Thymus (tissue), 11 donors: ENCODE data around the gene NGEF. TPM values are rescaled to one million over a fixed set of nuclear protein-coding genes. Genes with fewer than 3 reads are reported as not detected.

Experiments used
- DNase-seq, 9 donors: peaks; one replicate each; pipeline ENCODE4 v3.0.0-alpha.2; 2013; ENCODE audit warnings: low spot score in 9 of 9, low read depth in 6 of 9, missing footprints in 1 of 9
- H3K27ac ChIP-seq, 2 donors: one replicate each; pipeline ENCODE4 v1.5.1; 2013; ENCODE audit warnings: control low read depth in 1 of 2, low read depth in 1 of 2, low read length in 1 of 2, mild to moderate bottlenecking in 1 of 2, moderate library complexity in 1 of 2
- H3K27me3 ChIP-seq, 2 donors: one replicate each; pipeline ENCODE4 v1.5.1; 2013; ENCODE audit warnings: low read length in 1 of 2; ENCODE audit not compliant: control insufficient read depth in 2 of 2, insufficient read depth in 1 of 2
- H3K36me3 ChIP-seq, 2 donors: one replicate each; pipeline ENCODE4 v1.5.1; 2013; ENCODE audit warnings: low read length in 1 of 2, mild to moderate bottlenecking in 1 of 2, moderate library complexity in 1 of 2; ENCODE audit not compliant: control insufficient read depth in 2 of 2, insufficient read depth in 2 of 2
- H3K4me1 ChIP-seq, 2 donors: one replicate each; pipeline ENCODE4 v1.5.1; 2013; ENCODE audit warnings: low read length in 2 of 2; ENCODE audit not compliant: control insufficient read depth in 2 of 2, insufficient read depth in 2 of 2
- H3K4me3 ChIP-seq, 2 donors: one replicate each; pipeline ENCODE4 v1.5.1; 2013; ENCODE audit warnings: low read length in 2 of 2, control low read depth in 1 of 2, mild to moderate bottlenecking in 1 of 2
- H3K9me3 ChIP-seq, 2 donors: one replicate each; pipeline ENCODE4 v1.5.1; 2013; ENCODE audit warnings: low read length in 1 of 2, mild to moderate bottlenecking in 1 of 2; ENCODE audit not compliant: control insufficient read depth in 2 of 2, insufficient read depth in 1 of 2
- WGBS: extraction: QIAGEN DNeasy Blood & Tissue Kit; methylation state at CpG from one replicate; pipeline ENCODE4 v1.1.7; 2013; 5-methylcytosine and 5-hydroxymethylcytosine counted together
- polyA plus RNA-seq: library from polyadenylated mRNA; stranded (reverse); fragments of 200-250 nt; gene quantifications from one replicate; pipeline ENCODE4 v1.2.3, GENCODE V29; 2013
- total RNA-seq: library from RNA; stranded (reverse); fragments of 120-200 nt; gene quantifications from one replicate; pipeline ENCODE4 v1.2.4, GENCODE V29; 2013
- donor health status: healthy.

NGEF gene
- total and polyA plus RNA-seq, 2 donors, result 0.14 to 0.18 TPM

GRCh38 chr2:233035426-233036161 is 22.5 kb upstream of the NGEF start:
- no peak for DNase-seq
- no peaks in the 10 kb centered on the region for H3K36me3 ChIP-seq

GRCh38 chr2:233034091-233034882 is 21.2 kb upstream of the NGEF start:
- H3K4me3 ChIP-seq, result no peak overlapping the region
- H3K4me1 ChIP-seq, result no peaks in the 10 kb centered on the region
- H3K36me3 ChIP-seq, result no peaks in the 10 kb centered on the region
- H3K27ac ChIP-seq, result no peak overlapping the region
- no peak for DNase-seq
- H3K27me3 ChIP-seq, result no peaks in the 10 kb centered on the region
- no peaks in the 10 kb centered on the region for H3K9me3 ChIP-seq
- WGBS, result 95% methylated on average over 37 of the region's 37 CpGs

More at GRCh38 chr2:233035426-233036161, 22.5 kb upstream of the NGEF start:
- H3K9me3 ChIP-seq, result no peaks in the 10 kb centered on the region
- H3K4me3 ChIP-seq, result no peak overlapping the region
- H3K27ac ChIP-seq, result no peak overlapping the region
- 98% methylated on average over 23 of the region's 23 CpGs for WGBS
- H3K4me1 ChIP-seq, result no peaks in the 10 kb centered on the region
- no peaks in the 10 kb centered on the region for H3K27me3 ChIP-seq

- WGBS, result 92% methylated on average over 9 of the region's 9 CpGs
- Histone ChIP-seq H3K27ac (no peak overlapping the region), H3K4me3 (no peak overlapping the region), H3K36me3 (no peaks in the 10 kb centered on the region), H3K27me3 (no peaks in the 10 kb centered on the region), H3K9me3 (no peaks in the 10 kb centered on the region), H3K4me1 (no peaks in the 10 kb centered on the region)
- DNase-seq, result no peak
Observed at GRCh38 chr2:233033672-233034071, 20.6 kb upstream of the NGEF start.

- no peak for DNase-seq
- Histone ChIP-seq H3K27me3 (no peaks in the 10 kb centered on the region), H3K4me1 (no peaks in the 10 kb centered on the region), H3K36me3 (no peaks in the 10 kb centered on the region), H3K27ac (no peak within 1 kb of the TSS), H3K4me3 (no peak within 1 kb of the TSS), H3K9me3 (no peaks in the 10 kb centered on the region)
- WGBS, result 98% methylated on average over 13 of the region's 13 CpGs
Observed at GRCh38 chr2:233032551-233033320, 19.7 kb upstream of the NGEF start, which contains the start of gene NEU2. TSS of gene NEU2 (plus strand) at chr2:233032672. CDS start at chr2:233032672, 0 bp downstream.

- H3K27me3 ChIP-seq, result no peaks in the 10 kb centered on the region
- no peak overlapping the region for H3K27ac ChIP-seq
- H3K4me3 ChIP-seq, result no peak overlapping the region
- no peak for DNase-seq
- 95% methylated on average over 27 of the region's 27 CpGs for WGBS
- H3K9me3 ChIP-seq, result no peaks in the 10 kb centered on the region
- no peaks in the 10 kb centered on the region for H3K4me1 ChIP-seq
- H3K36me3 ChIP-seq, result no peaks in the 10 kb centered on the region
Observed at GRCh38 chr2:233031556-233032500, 18.8 kb upstream of the NGEF start.

GRCh38 chr2:233029321-233029720 is 16.3 kb upstream of the NGEF start:
- no peak for DNase-seq
- no peak overlapping the region for H3K27ac ChIP-seq
- no peak overlapping the region for H3K4me3 ChIP-seq
- H3K27me3 ChIP-seq, result no peaks in the 10 kb centered on the region
- 97% methylated on average over 9 of the region's 9 CpGs for WGBS
- no peaks in the 10 kb centered on the region for H3K4me1 ChIP-seq
- no peaks in the 10 kb centered on the region for H3K36me3 ChIP-seq
- no peaks in the 10 kb centered on the region for H3K9me3 ChIP-seq

GRCh38 chr2:233026198-233026813 is 13.2 kb upstream of the NGEF start:
- H3K4me1 ChIP-seq, result no peaks in the 10 kb centered on the region
- H3K4me3 ChIP-seq, result no peak overlapping the region
- H3K9me3 ChIP-seq, result no peaks in the 10 kb centered on the region
- H3K27ac ChIP-seq, result no peak overlapping the region
- no peak for DNase-seq
- 96% methylated on average over 4 of the region's 4 CpGs for WGBS
- no peaks in the 10 kb centered on the region for H3K36me3 ChIP-seq
- no peaks in the 10 kb centered on the region for H3K27me3 ChIP-seq

GRCh38 chr2:233025706-233026105 is 12.7 kb upstream of the NGEF start:
- no peaks in the 10 kb centered on the region for H3K9me3 ChIP-seq
- no peak overlapping the region for H3K4me3 ChIP-seq
- DNase-seq, result no peak
- H3K27me3 ChIP-seq, result no peaks in the 10 kb centered on the region
- H3K4me1 ChIP-seq, result no peaks in the 10 kb centered on the region
- H3K36me3 ChIP-seq, result no peaks in the 10 kb centered on the region
- H3K27ac ChIP-seq, result no peak overlapping the region
- 96% methylated on average over 7 of the region's 7 CpGs for WGBS
